HG03571 (cell line): ENCODE results near the gene APOL3.
"Not testable (repeated sequence)": the region's sequence is repeated elsewhere in the genome, so short reads cannot be mapped to it uniquely, and the experiment has no call there.

Experiments used
- ATAC-seq: cut with Tn5 transposase; IDR thresholded peaks from one replicate; pipeline ENCODE4 v1.9.1; 2021; ENCODE audit not compliant: unreplicated experiment

Gene APOL3

GRCh38 chr22:36162127-36163034 is 1.8 kb upstream of the APOL3 start:
- no peak for ATAC-seq

- ATAC-seq, result not testable (repeated sequence)
These were observed 1.2 kb upstream of the APOL3 start for GRCh38 chr22:36161793-36162126.

DNA sequence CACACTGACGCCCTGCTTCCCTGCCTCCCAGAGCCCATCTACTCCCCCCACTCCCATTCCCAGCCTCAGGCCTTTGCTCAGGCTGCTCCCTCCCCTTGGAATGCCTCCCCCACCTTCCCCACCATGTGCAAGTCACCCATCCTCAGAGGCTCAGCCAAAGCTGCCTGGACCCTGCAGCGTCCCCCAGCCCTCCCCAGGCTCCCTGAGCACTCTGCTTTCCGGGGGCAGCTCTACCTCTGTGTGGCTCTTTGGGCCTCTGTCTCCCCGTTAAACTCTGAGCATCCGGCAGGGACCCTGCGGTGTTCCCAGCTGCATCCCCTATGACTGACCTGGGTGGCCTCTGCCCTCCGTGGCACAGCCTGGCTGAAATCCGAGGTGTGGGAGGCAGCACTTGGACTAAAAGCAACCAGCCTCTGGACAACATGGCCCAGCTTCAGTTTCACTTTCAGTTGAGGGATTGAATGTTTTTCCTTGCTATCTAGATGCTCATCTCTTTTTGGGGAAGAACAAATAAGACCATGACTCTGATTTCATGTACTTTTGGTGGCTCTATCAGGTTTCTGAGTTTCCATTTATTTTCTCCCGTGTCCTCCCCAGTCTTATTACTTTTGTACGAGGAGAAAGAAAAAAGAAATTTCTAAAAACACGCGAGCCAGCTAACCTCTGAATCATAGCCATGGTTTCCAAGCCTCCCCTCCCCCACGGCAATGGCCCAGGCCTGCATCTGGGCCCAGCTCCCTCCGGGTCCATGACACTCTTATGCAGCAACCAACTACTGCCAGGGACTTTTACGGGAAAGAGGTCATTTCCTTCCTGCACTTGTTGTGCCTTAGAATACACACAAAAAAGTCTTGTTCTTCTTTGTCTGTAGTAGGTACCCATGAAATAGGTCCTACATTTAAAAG is 3.8 kb downstream of the APOL3 start:
- ATAC-seq, result no peak

DNA sequence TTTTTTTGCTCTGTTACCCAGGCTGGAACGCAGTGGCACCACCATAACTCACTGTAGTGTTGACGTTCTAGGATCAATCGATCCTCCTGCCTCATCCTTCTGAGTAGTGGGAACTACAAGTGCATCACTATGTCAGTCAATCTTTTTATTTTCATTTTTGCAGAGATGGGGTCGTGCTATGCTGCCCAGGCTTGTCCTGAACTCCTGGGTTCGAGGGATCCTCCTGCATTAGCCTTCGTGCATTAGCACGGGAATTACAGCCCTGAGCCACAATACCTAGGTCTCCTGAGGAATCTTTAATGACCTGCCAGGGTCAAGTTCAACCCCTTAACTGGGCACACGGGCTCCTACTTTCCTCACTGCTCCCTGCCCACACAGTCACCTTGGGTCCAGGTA is 4.4 kb downstream of the APOL3 start:
- no peak for ATAC-seq

DNA sequence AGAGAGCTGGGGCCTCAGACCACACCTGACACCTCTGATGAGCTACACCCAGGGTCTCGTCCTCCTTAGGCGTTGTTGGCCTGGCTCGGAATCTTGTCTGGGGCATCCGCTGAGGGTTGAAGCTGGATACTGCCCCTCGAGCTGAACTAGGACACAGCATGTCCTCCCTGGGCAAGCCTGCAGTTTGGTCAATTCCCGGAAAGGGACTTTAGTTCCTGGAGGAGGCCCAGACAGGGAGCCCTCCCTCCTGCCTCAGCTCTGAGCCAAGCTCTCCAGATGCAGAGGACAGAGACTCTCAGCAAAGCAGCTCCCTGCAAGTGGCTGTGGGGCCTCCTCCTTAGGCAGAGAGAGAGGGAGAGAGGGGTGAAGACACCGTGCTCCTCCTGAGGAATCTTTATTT is 4.9 kb downstream of the APOL3 start:
- ATAC-seq, result no peak

GRCh38 chr22:36154423-36154945 is 6.1 kb downstream of the APOL3 start:
- no peak for ATAC-seq

- ATAC-seq, result no peak
These were observed 6.8 kb downstream of the APOL3 start for GRCh38 chr22:36153501-36154422.

- ATAC-seq, result not testable (repeated sequence)
These were observed 7.7 kb downstream of the APOL3 start for GRCh38 chr22:36152821-36153220.

GRCh38 chr22:36152088-36152487 is 8.5 kb downstream of the APOL3 start:
- ATAC-seq, result no peak

GRCh38 chr22:36151006-36151595 is 9.5 kb downstream of the APOL3 start:
- no peak for ATAC-seq

GRCh38 chr22:36149441-36149840 is 11.1 kb downstream of the APOL3 start:
- no peak for ATAC-seq

DNA sequence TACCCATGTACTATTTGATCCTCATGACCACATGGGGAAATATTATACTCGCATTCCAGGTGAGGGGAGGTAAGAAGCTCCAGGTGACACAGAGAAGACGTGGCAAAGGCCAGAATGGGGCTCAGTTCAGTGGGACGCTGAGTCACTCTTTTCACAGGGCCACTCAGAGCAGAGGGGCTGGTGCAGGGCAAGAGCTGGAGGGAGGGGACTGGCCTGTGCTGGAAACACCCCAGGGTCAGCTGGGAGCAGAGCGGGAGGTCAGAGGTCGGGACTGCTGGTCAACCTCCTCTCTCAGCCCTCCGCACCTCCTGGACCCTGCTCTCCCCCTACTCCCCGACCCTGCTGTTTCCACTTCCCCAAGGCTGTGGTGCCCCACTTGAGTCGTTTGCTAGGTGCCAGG is 12.1 kb downstream of the APOL3 start:
- ATAC-seq, result no peak

DNA sequence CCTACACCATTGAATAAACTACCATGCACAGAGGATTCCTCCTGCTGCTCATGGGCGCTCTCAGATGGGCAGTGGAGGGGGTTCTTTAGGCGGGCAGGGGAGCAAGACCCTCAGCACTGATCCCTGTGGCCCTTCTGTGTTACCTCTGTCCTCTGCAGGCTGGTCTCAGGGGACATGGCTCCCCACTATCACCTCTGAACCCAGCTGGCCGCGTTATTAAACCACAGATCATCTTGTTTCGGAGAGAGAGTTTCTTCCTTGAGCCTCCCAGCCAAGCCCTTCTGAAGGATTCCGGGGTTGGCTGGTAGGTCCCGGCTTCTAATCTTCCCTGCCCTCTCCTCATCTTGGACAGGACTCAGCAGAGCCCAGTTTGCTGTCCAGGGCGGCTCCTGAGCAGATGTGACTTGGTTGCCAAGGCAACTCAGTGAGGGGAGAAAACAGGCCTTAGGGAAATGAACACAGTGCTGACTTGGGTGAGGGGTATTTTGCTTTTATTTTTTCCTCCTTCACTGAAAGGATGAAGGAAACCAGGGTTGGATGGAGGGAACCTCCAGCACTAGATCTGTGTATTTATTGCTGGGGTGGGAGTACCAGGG is 13.3 kb downstream of the APOL3 start:
- ATAC-seq, result no peak

DNA sequence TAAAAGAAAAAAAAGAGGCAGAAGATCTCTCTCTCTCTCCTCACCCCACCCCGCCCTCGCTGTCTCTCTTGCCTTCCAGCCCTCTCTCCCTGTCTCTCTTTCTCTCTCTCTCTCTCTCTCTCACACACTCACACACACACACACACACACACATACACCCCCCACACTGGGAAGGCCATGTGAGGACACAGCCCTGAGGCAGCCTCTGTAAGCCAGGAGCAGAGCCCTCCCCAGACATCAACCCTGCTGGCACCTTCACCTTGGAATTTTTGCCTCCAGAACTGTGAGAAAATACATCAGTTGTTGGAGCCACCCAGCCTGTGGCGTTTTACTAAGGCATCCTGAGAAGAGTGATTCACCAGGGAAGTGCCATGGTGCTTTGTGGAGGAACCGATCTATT is 14.7 kb downstream of the APOL3 start:
- no peak for ATAC-seq

DNA sequence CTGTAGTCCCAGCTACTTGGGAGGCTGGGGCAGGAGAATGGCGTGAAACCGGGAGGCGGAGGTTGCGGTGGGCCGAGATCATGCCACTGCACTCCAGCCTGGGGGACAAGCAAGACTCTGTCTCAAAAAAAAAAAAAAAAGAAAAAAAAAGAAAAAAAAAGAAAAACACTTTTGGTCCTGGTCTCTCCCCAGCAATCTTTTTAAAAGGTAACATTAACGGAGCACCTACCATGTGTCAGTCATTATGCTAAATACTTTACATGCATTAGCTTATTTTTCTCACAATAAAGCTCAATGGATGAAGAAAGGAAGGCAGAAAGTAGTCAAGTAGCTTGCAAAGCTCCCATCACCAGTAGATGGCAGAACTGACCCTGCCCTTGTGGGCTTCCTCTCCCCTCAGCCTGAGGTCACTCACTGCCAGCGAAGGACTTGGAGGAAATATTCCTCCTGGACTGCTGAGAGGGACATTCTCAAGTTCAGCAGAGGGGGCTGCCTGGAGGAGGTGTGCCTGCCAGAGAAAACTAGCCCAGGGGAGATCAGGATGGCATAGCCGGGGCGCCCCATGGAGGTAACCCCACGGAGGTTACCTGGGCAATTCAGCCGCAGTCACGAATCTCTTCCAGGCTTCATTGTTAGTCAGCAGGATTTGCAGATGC is 15.5 kb downstream of the APOL3 start:
- no peak for ATAC-seq

DNA sequence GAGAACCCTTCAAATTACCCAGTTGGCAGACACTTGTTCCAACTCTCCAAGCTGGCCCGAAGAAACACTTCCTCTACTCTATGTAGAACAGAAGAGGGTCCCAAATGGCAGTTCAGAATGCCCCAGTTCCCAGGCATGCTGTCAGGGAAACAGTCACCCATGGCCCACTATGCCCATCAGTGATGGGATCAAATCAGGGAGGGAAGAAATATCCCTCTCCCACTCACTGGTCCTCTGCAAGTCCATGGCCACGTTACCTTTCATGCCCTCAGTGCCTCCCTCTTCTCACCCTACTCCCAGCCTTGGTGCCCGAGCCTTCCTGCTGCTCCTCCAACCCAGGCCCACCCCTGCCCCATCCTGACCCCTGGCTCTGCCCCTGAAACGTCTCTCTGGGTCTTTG is 16.6 kb downstream of the APOL3 start:
- ATAC-seq, result no peak

DNA sequence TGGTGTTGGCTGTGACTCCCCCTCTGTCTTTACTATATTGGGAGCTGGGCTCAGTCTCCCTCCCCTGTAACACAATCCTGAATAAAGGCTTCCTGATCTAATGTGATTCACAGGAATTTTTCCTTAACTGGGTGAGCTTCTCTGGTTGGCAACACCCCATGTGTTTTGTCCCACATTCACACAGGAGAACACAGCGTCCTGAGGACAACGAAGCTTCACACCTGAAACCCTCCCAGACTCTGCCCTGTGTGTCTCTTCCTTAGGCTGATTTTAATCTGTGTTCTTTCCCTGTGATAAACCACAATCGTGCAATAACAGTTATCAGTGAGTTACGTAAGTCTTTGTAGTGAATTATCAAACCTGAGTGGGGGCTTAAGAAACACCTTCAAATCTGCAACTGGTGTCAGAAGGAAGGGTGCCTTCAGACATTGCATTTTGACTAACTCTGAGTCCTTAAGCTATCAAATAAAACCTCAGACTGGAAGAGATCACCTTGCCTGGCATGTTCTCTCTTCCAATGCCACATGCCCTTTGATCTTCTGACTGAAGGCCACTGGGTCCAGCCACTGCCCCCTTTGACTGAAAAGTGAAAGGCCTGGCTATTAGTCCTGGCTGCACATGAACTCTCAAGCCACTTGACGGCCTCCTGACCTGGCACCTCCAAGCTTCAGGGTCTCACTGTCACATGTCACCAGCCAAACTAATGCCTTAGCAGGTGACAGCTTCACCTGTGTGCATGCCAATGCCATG is 17.3 kb downstream of the APOL3 start:
- no peak for ATAC-seq

- ATAC-seq, result no peak
These were observed 19.1 kb downstream of the APOL3 start for GRCh38 chr22:36141481-36141880.

DNA sequence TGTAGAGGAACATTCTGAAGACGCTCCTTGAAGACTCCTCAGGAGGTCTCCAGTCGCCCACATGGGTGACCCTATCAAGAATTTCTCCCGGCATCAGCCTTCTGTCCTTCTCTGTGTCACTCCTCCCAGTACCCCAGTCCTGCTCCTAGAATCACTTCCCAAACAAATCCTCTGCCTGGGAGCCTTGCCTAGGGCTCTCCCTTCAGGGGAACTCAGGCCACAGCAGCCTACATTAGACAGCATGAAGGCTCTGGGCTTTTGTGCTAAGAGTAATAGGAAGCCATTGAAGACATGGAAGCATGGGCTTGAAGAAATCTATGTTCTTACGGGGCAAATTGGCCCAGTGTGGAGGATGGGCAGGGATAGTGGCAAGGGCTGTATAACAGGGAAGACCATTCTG is 21.8 kb downstream of the APOL3 start:
- not testable (repeated sequence) for ATAC-seq
